LoVo (cell line): ENCODE results near the gene ALOX5AP.
"Not testable (repeated sequence)": the region's sequence is repeated elsewhere in the genome, so short reads cannot be mapped to it uniquely, and the experiment has no call there.

ENCODE experiments used
- DNase-seq: peaks from one replicate; pipeline ENCODE4 v3.0.0-alpha.2; 2016; ENCODE audit warnings: low spot score

ALOX5AP gene

GRCh38 chr13:30737511-30738337 is 2.4 kb downstream of the ALOX5AP start:
- DNase-seq = no peak

- no peak for DNase-seq
These were observed 3.3 kb downstream of the ALOX5AP start for GRCh38 chr13:30738526-30739236.

- DNase-seq = no peak
These were observed 3.8 kb downstream of the ALOX5AP start for GRCh38 chr13:30739237-30739528.

GRCh38 chr13:30739761-30740642 is 4.7 kb downstream of the ALOX5AP start:
- DNase-seq = peak; percentile 38

GRCh38 chr13:30742901-30743300 is 7.6 kb downstream of the ALOX5AP start:
- no peak for DNase-seq

GRCh38 chr13:30743319-30744055 is 8.1 kb downstream of the ALOX5AP start:
- peak; percentile 69 for DNase-seq

- DNase-seq = peak; percentile 27
These were observed 8.8 kb downstream of the ALOX5AP start for GRCh38 chr13:30744056-30744680.

GRCh38 chr13:30744681-30745077 is 9.3 kb downstream of the ALOX5AP start:
- DNase-seq = no peak

GRCh38 chr13:30745906-30746686 is 10.8 kb downstream of the ALOX5AP start:
- DNase-seq = no peak

GRCh38 chr13:30746791-30747190 is 11.4 kb downstream of the ALOX5AP start:
- no peak for DNase-seq

GRCh38 chr13:30747845-30748244 is 12.5 kb downstream of the ALOX5AP start:
- DNase-seq = not testable (repeated sequence)

GRCh38 chr13:30748717-30749116 is 13.4 kb downstream of the ALOX5AP start:
- DNase-seq = no peak

- no peak for DNase-seq
These were observed 14.7 kb downstream of the ALOX5AP start for GRCh38 chr13:30750036-30750435.

GRCh38 chr13:30751183-30751933 is 16.0 kb downstream of the ALOX5AP start:
- no peak for DNase-seq

- no peak for DNase-seq
These were observed 17.0 kb downstream of the ALOX5AP start for GRCh38 chr13:30752201-30752797.

GRCh38 chr13:30753030-30753616 is 17.8 kb downstream of the ALOX5AP start:
- no peak for DNase-seq

GRCh38 chr13:30755678-30756077 is 20.3 kb downstream of the ALOX5AP start:
- DNase-seq = no peak

GRCh38 chr13:30757026-30757742 is 21.8 kb downstream of the ALOX5AP start:
- DNase-seq = no peak
